GM12865 (cell line): Measurements from ENCODE around the gene DRC3.

Source experiments
- DNase-seq: peaks from one replicate; pipeline ENCODE4 v3.0.0; 2010; ENCODE audit warnings: low read depth
- H3K4me3 ChIP-seq: 2 replicates; pipeline ENCODE4 v1.5.1; 2011; ENCODE audit warnings: mild to moderate bottlenecking, low read depth, low read length, control low read depth
- TF ChIP-seq, protein P1 (sequence below): IDR thresholded peaks from 2 replicates; pipeline ENCODE4 v1.5.1; 2011; ENCODE audit warnings: low read length, control low read depth, low read depth, inconsistent platforms; ENCODE audit not compliant: insufficient read depth; ENCODE audit errors: missing control alignments

Gene DRC3

DNA sequence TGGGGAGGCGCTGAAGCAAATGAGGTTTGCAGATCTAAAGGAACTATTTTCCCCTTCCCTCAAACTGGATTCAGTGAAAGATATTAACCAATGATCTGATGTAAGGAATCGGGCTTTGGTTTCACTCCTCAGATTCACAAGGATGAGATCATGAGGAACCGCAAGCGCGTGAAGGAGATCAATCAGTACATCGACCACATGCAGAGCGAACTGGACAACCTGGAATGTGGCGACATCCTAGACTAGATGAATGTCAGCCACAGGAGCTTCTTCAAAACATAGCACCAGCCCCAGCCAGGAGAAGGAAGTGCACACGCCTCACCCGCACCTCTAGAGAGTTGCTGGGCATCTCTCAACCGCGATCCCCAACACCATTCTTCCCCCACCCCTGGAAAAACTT lies 43.8 kb downstream of the DRC3 start:
- no peak for DNase-seq
- no peak overlapping the region for H3K4me3 ChIP-seq
- TF ChIP-seq, protein P1, sequence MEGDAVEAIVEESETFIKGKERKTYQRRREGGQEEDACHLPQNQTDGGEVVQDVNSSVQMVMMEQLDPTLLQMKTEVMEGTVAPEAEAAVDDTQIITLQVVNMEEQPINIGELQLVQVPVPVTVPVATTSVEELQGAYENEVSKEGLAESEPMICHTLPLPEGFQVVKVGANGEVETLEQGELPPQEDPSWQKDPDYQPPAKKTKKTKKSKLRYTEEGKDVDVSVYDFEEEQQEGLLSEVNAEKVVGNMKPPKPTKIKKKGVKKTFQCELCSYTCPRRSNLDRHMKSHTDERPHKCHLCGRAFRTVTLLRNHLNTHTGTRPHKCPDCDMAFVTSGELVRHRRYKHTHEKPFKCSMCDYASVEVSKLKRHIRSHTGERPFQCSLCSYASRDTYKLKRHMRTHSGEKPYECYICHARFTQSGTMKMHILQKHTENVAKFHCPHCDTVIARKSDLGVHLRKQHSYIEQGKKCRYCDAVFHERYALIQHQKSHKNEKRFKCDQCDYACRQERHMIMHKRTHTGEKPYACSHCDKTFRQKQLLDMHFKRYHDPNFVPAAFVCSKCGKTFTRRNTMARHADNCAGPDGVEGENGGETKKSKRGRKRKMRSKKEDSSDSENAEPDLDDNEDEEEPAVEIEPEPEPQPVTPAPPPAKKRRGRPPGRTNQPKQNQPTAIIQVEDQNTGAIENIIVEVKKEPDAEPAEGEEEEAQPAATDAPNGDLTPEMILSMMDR, result no peak

DNA sequence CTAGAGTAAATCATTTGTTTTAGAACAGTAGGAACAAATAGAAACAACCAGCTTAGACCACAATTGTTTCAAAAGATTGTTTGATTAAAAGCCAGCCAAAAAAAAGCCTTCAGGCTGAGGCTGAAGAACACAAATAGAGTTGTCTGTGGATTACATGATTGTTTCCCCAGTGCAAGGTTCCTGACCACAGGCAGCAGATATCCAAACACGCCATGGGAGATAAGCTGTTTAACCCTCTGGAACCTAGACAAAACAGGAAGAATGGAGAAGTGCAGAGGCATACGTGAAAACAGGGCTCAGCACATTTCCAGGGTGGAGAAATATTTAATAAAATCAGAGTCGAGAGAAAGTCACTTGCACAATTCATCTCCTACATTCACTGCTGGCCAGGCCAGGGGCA lies 45.3 kb downstream of the DRC3 start:
- DNase-seq, result no peak
- H3K4me3 ChIP-seq, result no peak overlapping the region
- TF ChIP-seq, protein P1, result no peak

DNA sequence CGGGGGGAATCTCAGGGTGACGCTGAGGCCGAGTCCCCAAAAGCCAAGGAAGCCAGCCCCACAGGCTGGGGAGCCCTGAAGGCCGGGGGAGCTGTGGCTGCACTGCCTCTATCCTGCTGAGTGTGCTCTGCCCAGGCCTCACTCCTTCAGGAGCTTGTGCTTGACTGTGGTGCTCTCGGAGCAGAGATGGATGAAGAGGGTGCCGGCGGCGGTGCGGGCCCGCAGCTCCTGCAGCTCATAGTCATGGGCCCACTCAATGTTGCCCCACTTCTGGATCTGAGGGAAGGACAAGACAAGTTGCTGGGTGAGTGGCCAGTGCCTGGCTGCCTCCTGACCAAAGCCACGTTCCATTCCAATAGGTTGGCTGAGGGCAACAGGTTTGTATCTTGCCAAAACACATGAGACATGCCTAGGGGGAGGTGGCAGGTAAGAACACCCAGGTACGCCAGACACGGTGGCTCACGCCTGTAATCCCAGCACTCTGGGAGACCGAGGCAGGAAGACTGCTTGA lies 45.8 kb downstream of the DRC3 start:
- TF ChIP-seq, protein P1, result no peak
- DNase-seq, result no peak
- no peak overlapping the region for H3K4me3 ChIP-seq

DNA sequence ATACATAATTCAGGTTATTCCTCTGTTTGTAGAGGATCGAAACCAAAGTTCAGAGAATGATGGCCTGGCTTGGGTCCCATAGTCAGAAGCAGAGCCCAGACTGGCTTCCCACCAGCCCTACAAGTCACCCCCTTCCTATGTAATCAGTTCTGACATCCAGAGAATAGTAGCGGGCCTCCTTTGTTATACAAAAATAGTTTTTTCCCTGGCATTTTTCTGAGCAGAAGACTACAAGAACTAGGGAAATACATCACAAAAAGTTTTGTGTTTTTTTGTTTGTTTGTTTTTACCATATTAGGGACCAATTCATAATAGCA lies 47.1 kb downstream of the DRC3 start:
- no peak overlapping the region for H3K4me3 ChIP-seq
- TF ChIP-seq, protein P1, result no peak
- no peak for DNase-seq

DNA sequence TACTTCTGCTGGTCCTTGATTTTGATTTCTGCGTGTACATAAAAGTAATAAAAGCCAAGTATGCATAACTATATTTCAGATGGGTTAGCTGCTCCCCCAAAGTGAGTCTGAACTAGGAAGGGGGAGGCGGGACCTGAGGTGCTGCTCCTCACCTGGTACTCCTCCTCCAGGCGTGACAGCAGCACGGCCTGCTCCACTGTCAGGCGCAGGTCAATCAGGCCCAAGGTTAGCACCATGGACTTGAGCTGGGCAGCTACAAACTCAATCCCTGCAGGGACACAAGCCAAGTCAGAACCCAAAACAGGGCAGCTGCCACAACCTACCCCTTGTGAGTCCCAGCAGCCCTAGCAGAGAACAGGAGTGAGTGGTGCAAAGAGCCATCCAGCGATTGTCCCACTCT lies 48.3 kb downstream of the DRC3 start:
- no peak for DNase-seq
- TF ChIP-seq, protein P1, result no peak

DNA sequence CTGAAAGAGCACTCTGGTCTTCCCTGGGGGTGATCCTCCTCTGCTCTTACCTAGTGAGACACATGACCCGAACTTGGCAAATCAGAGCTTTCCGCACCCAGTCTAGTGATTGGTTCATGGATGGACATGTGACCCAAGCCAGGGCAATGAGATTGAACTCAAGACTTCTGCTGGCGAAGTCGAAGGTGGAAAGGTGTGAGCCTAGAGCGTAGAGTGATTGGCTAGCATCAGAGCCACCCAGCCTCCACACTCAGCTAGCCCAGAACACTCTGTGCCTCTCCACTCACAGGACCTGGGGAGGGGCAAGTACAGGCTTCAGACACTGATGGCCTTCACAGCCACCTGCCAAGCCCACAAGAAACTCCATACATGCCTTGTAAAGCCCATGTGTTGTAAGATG lies 48.7 kb downstream of the DRC3 start:
- no peak overlapping the region for H3K4me3 ChIP-seq
- DNase-seq, result no peak
- TF ChIP-seq, protein P1, result no peak

More for the DNA sequence above, 48.3 kb downstream of the DRC3 start:
- H3K4me3 ChIP-seq, result no peak overlapping the region

DNA sequence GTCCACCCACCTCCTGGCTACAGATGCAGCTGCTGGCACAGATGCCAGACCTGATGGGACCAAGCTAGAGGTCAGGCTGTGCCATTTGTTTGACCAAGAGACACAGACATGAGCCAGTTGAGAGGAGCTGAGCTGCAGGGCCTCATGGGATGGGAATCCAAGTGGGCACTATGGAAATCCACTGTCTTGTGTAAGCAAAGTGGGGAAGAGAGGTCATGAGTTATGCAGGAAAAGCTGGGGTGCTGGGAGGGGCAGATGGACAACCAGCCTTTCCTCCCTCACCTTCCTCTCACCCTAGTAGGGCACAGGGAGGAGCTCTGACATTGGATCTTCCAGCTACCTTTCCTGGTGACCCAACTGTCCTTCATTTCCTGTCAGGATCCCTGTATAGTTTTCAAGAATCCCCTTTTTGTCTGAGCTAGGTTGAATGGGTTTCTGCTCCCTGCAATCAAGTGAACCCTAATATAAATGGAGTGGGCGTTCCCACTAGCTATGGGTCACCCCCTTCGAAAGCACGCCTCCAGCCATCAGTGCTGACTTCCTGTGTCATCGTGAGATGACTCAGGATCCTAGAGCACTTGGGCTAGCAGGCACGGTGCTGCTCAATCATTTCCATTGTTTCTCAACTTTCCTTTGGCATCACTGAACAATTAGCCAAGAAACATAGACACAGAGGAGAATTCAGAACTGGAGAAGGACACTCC lies 52.7 kb downstream of the DRC3 start:
- no peak overlapping the region for H3K4me3 ChIP-seq
- TF ChIP-seq, protein P1, result no peak
- peak; percentile 55 for DNase-seq
